Skeletal muscle tissue (tissue), 4 donors: Measurements from ENCODE around the gene LTBP1. TPM values are rescaled to one million over a fixed set of nuclear protein-coding genes. Genes with fewer than 3 reads are reported as not detected.
"Not testable (repeated sequence)": the region's sequence is repeated elsewhere in the genome, so short reads cannot be mapped to it uniquely, and the experiment has no call there.

ENCODE experiments used
- H3K27ac ChIP-seq: one replicate; pipeline ENCODE4 v1.7.0; 2013; ENCODE audit warnings: mild to moderate bottlenecking, low read depth, low read length, inconsistent platforms
- H3K27me3 ChIP-seq, 3 donors: one replicate each; pipeline ENCODE4 v1.7.0; 2013; ENCODE audit warnings: low read length in 3 of 3; ENCODE audit not compliant: control insufficient read depth in 3 of 3, insufficient read depth in 3 of 3
- H3K36me3 ChIP-seq, 3 donors: one replicate each; pipeline ENCODE4 v1.7.0; 2013; ENCODE audit warnings: low read length in 3 of 3; ENCODE audit not compliant: control insufficient read depth in 3 of 3, insufficient read depth in 3 of 3
- H3K4me1 ChIP-seq, 3 donors: one replicate each; pipeline ENCODE4 v1.7.0; 2013; ENCODE audit warnings: low read length in 3 of 3, mild to moderate bottlenecking in 3 of 3; ENCODE audit not compliant: control insufficient read depth in 3 of 3, insufficient read depth in 3 of 3
- H3K4me3 ChIP-seq, 3 donors: one replicate each; pipeline ENCODE4 v1.7.0; 2013; ENCODE audit warnings: low read length in 3 of 3
- H3K9ac ChIP-seq, 3 donors: one replicate each; pipeline ENCODE4 v1.7.0; 2013; ENCODE audit warnings: low read length in 3 of 3, mild to moderate bottlenecking in 3 of 3, moderate library complexity in 2 of 3, low read depth in 1 of 3
- H3K9me3 ChIP-seq, 3 donors: one replicate each; pipeline ENCODE4 v1.7.0; 2013; ENCODE audit warnings: low read length in 3 of 3; ENCODE audit not compliant: control insufficient read depth in 3 of 3
- total RNA-seq: library from RNA; depleted of rRNA; stranded (reverse); fragments of >200 nt; gene quantifications from one replicate; pipeline ENCODE4 v1.2.3, GENCODE V29; 2014
- donor health status: Osteomylitis.

Gene LTBP1
- total RNA-seq, 1 donor from 2014 or later, result 78.8 TPM

GRCh38 chr2:33223856-33224255 lies 277.1 kb downstream of the LTBP1 start:
- no peaks in the 10 kb centered on the region for H3K36me3 ChIP-seq
- no peaks in the 10 kb centered on the region for H3K4me1 ChIP-seq
- no peaks in the 10 kb centered on the region for H3K27me3 ChIP-seq
- H3K9ac ChIP-seq, result no peak overlapping the region
- H3K4me3 ChIP-seq, result no peak overlapping the region
- H3K27ac ChIP-seq, result no peak overlapping the region
- H3K9me3 ChIP-seq, result no peaks in the 10 kb centered on the region

GRCh38 chr2:33225350-33225749 lies 278.6 kb downstream of the LTBP1 start:
- H3K27ac ChIP-seq, result no peak overlapping the region
- H3K9me3 ChIP-seq, result no peaks in the 10 kb centered on the region
- no peak overlapping the region for H3K4me3 ChIP-seq
- H3K9ac ChIP-seq, result no peak overlapping the region
- no peaks in the 10 kb centered on the region for H3K36me3 ChIP-seq
- H3K4me1 ChIP-seq, result no peaks in the 10 kb centered on the region
- H3K27me3 ChIP-seq, result no peaks in the 10 kb centered on the region

GRCh38 chr2:33226546-33226945 lies 279.8 kb downstream of the LTBP1 start:
- no peak overlapping the region for H3K27ac ChIP-seq
- no peaks in the 10 kb centered on the region for H3K4me1 ChIP-seq
- no peaks in the 10 kb centered on the region for H3K27me3 ChIP-seq
- H3K36me3 ChIP-seq, result no peaks in the 10 kb centered on the region
- H3K9me3 ChIP-seq, result no peaks in the 10 kb centered on the region
- H3K4me3 ChIP-seq, result no peak overlapping the region
- no peak overlapping the region for H3K9ac ChIP-seq

- no peak overlapping the region for H3K27ac ChIP-seq
Measured at GRCh38 chr2:33229646-33230045, 282.9 kb downstream of the LTBP1 start.

GRCh38 chr2:33230195-33230594 lies 283.4 kb downstream of the LTBP1 start:
- Histone ChIP-seq H3K27me3 (no peaks in the 10 kb centered on the region), H3K9ac (no peak overlapping the region), H3K4me3 (no peak overlapping the region), H3K4me1 (no peaks in the 10 kb centered on the region), H3K36me3 (no peaks in the 10 kb centered on the region), H3K9me3 (no peaks in the 10 kb centered on the region), H3K27ac (no peak overlapping the region)

More at GRCh38 chr2:33229646-33230045, 282.9 kb downstream of the LTBP1 start:
- Histone ChIP-seq H3K4me3 (no peak overlapping the region), H3K4me1 (no peaks in the 10 kb centered on the region), H3K36me3 (no peaks in the 10 kb centered on the region), H3K27me3 (no peaks in the 10 kb centered on the region), H3K9me3 (no peaks in the 10 kb centered on the region), H3K9ac (no peak overlapping the region)

GRCh38 chr2:33230842-33231241 lies 284.1 kb downstream of the LTBP1 start:
- H3K4me1 ChIP-seq, result no peaks in the 10 kb centered on the region
- H3K4me3 ChIP-seq, result no peak overlapping the region
- no peak overlapping the region for H3K27ac ChIP-seq
- no peaks in the 10 kb centered on the region for H3K27me3 ChIP-seq
- H3K9me3 ChIP-seq, result no peaks in the 10 kb centered on the region
- no peaks in the 10 kb centered on the region for H3K36me3 ChIP-seq
- H3K9ac ChIP-seq, result no peak overlapping the region

- not testable (repeated sequence) for H3K9me3 ChIP-seq, H3K4me3 ChIP-seq, H3K27ac ChIP-seq, H3K36me3 ChIP-seq, H3K9ac ChIP-seq, H3K4me1 ChIP-seq, H3K27me3 ChIP-seq
Measured at GRCh38 chr2:33235559-33235958, 288.8 kb downstream of the LTBP1 start.

GRCh38 chr2:33236482-33237385 lies 290.0 kb downstream of the LTBP1 start:
- Histone ChIP-seq H3K9me3 (no peaks in the 10 kb centered on the region), H3K27ac (no peak overlapping the region), H3K36me3 (no peaks in the 10 kb centered on the region), H3K27me3 (no peaks in the 10 kb centered on the region), H3K9ac (no peak overlapping the region), H3K4me3 (no peak overlapping the region), H3K4me1 (no peaks in the 10 kb centered on the region)

- Histone ChIP-seq H3K9ac (no peak overlapping the region), H3K27ac (no peak overlapping the region), H3K27me3 (no peaks in the 10 kb centered on the region), H3K9me3 (no peaks in the 10 kb centered on the region), H3K36me3 (no peaks in the 10 kb centered on the region), H3K4me3 (no peak overlapping the region), H3K4me1 (no peaks in the 10 kb centered on the region)
Measured at GRCh38 chr2:33238111-33238510, 291.4 kb downstream of the LTBP1 start.

GRCh38 chr2:33240178-33240577 lies 293.4 kb downstream of the LTBP1 start:
- H3K4me3 ChIP-seq, result no peak overlapping the region
- no peaks in the 10 kb centered on the region for H3K4me1 ChIP-seq
- H3K36me3 ChIP-seq, result no peaks in the 10 kb centered on the region
- H3K9ac ChIP-seq, result no peak overlapping the region
- H3K27ac ChIP-seq, result no peak overlapping the region
- H3K27me3 ChIP-seq, result no peaks in the 10 kb centered on the region
- no peaks in the 10 kb centered on the region for H3K9me3 ChIP-seq
